Stimulated activated memory B cell treated with anti-CD40 and anti-IgM and Interleukin-4, amounts not matched to agents 10 μg/mL and 1 μg/mL and 100 μg/mL, for 72 hours (primary cell): ENCODE measurements around the gene MARVELD1.
A peak's percentile ranks its signal among the peaks of the same experiment; 100 is the strongest.

ENCODE experiments used
- ATAC-seq: fragments of 150-1000 bp; cut with Tn5 transposase; 2 replicates; pipeline ENCODE4 v1.10.0; 2021
- H3K27ac Mint-ChIP-seq: one replicate; pipeline ENCODE4 v1.8.0; 2022; ENCODE audit warnings: mild to moderate bottlenecking, mixed read lengths
- H3K27me3 Mint-ChIP-seq: one replicate; pipeline ENCODE4 v1.8.0; 2022; ENCODE audit warnings: mixed read lengths
- H3K36me3 Mint-ChIP-seq: one replicate; pipeline ENCODE4 v1.8.0; 2022; ENCODE audit warnings: mixed read lengths
- H3K4me1 Mint-ChIP-seq: one replicate; pipeline ENCODE4 v1.8.0; 2022; ENCODE audit warnings: mixed read lengths
- H3K4me3 Mint-ChIP-seq: one replicate; pipeline ENCODE4 v1.8.0; 2022; ENCODE audit warnings: mild to moderate bottlenecking, moderate library complexity, mixed read lengths
- H3K9me3 Mint-ChIP-seq: one replicate; pipeline ENCODE4 v1.8.0; 2022; ENCODE audit warnings: mixed read lengths

MARVELD1 gene

GRCh38 chr10:97748116-97748515, 34.6 kb downstream of the MARVELD1 start:
- Mint-ChIP-seq H3K27ac (no peak overlapping the region), H3K27me3 (no peaks in the 10 kb centered on the region), H3K9me3 (no peaks in the 10 kb centered on the region), H3K4me3 (no peak overlapping the region), H3K4me1 (peaks cover 4% of the 10 kb centered on the region), H3K36me3 (peaks cover 77% of the 10 kb centered on the region)
- no peak for ATAC-seq

- Mint-ChIP-seq H3K27ac (no peak overlapping the region), H3K9me3 (no peaks in the 10 kb centered on the region), H3K4me3 (no peak overlapping the region), H3K4me1 (no peaks in the 10 kb centered on the region), H3K27me3 (no peaks in the 10 kb centered on the region), H3K36me3 (peaks cover 75% of the 10 kb centered on the region)
- ATAC-seq, result no peak
Measured at GRCh38 chr10:97752956-97753355, 39.4 kb downstream of the MARVELD1 start.

DNA sequence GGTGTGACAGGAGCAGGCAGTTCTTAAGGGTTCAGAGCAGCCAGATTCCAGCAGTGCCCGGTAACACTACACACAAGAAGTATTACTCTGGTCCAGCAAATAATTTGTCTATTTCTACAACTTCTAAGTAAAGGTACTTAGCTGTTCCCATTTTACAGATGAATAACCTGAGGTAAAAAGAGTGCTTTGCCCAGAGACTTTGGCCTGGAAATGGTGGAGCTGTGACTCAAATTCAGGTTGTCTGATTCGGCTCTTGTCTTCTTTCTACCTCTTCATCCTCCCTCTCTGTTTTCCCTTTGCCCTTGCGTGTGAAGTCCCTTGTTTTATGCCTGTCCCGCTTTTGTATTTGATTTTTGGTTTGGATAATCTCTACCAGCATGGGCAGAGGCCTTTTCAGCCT, 41.2 kb downstream of the MARVELD1 start:
- peaks cover 71% of the 10 kb centered on the region for H3K36me3 Mint-ChIP-seq
- H3K9me3 Mint-ChIP-seq, result no peaks in the 10 kb centered on the region
- no peak overlapping the region for H3K4me3 Mint-ChIP-seq
- no peak for ATAC-seq
- H3K27me3 Mint-ChIP-seq, result no peaks in the 10 kb centered on the region
- H3K27ac Mint-ChIP-seq, result no peak overlapping the region
- H3K4me1 Mint-ChIP-seq, result no peaks in the 10 kb centered on the region

- H3K4me1 Mint-ChIP-seq, result no peaks in the 10 kb centered on the region
- H3K9me3 Mint-ChIP-seq, result no peaks in the 10 kb centered on the region
- no peak overlapping the region for H3K27ac Mint-ChIP-seq
- peaks cover 77% of the 10 kb centered on the region for H3K36me3 Mint-ChIP-seq
- H3K4me3 Mint-ChIP-seq, result no peak overlapping the region
- H3K27me3 Mint-ChIP-seq, result no peaks in the 10 kb centered on the region
- no peak for ATAC-seq
Measured at GRCh38 chr10:97755718-97756117, 42.2 kb downstream of the MARVELD1 start.

GRCh38 chr10:97757471-97757870, 43.9 kb downstream of the MARVELD1 start:
- Mint-ChIP-seq H3K9me3 (no peaks in the 10 kb centered on the region), H3K27ac (no peak overlapping the region), H3K36me3 (peaks cover 77% of the 10 kb centered on the region), H3K4me3 (no peak overlapping the region), H3K27me3 (no peaks in the 10 kb centered on the region), H3K4me1 (no peaks in the 10 kb centered on the region)
- ATAC-seq, result no peak

DNA sequence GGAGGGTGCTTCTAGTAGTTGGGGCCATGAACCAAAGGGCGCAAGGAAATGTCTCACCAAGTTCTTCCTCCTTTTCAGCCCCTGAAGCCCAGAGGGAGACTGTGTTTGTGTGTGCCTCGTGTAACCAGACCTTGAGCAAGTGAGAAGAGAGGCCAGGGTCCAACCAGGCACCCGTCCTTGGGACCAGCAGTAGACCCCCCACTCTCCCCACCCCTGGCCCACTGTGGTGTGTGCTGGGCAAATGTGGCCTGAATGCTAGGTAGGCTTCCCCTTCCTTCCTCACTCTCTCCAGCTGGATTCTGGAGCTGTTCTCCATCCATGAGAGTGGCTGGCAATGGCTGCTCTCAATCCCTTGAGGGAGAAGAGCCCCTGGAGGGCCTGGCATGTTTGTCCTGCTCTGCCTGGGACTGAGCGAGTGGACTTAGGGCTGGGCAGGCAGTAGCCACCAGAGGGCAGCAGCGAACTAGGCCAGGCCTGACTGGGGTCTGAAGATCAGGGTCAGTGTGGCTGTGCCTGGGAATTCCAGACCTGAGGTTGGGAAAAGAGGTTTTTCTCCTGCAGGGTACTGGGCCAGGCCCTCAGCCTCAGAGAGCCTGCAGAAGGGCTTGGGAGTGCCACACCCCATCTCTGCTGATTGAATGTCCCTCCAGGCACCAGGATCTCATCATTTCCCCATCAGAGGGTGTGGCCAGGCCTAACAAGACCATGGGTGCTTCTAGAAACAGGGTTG, 45.8 kb downstream of the MARVELD1 start:
- peaks cover 4% of the 10 kb centered on the region for H3K4me1 Mint-ChIP-seq
- H3K27ac Mint-ChIP-seq, result no peak overlapping the region
- no peaks in the 10 kb centered on the region for H3K27me3 Mint-ChIP-seq
- peaks cover 64% of the 10 kb centered on the region for H3K36me3 Mint-ChIP-seq
- no peak overlapping the region for H3K4me3 Mint-ChIP-seq
- peak; percentile 64 for ATAC-seq
- H3K9me3 Mint-ChIP-seq, result no peaks in the 10 kb centered on the region

GRCh38 chr10:97759946-97760345, 46.4 kb downstream of the MARVELD1 start:
- Mint-ChIP-seq H3K27me3 (no peaks in the 10 kb centered on the region), H3K4me3 (no peak overlapping the region), H3K9me3 (no peaks in the 10 kb centered on the region), H3K36me3 (peaks cover 62% of the 10 kb centered on the region), H3K27ac (no peak overlapping the region), H3K4me1 (peaks cover 10% of the 10 kb centered on the region)
- ATAC-seq, result no peak

DNA sequence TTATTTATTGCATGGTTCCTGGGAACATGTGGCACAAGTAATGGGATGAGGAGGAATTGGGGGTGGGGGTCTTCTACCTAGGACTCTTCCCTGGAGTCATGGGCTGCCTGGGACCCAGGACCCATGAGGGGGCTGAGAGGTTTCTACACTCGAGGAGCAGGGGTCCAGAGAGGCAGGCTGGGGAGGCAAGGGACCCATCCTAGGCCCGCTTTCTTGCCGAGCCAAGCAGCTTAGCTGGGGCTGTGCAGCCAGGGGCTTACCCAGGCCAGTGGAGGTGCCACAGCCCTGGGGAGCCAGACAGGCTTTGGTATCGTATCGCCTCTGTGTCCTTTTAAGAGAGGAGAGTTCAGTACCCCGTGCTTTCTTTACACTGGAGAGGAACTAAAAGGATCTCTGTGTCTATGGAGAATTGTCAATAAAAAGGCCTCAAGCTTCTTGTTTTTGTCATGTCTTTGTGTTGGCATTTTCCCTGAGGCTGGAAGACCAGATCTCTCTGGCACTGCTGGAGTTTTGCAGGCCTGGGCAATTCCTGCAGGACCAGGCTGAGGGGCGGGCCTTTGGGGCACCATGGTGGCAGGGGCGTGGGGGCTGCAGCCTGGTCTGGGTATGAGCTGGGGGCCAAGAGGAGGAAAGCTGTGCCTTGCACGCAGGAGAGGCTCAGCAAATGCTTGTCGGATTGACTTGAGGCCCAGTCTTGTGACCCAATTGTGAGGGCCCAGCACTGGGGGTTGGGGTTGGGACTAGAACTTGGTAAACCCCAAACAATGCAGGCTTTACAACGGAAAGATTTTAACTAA, 47.1 kb downstream of the MARVELD1 start:
- ATAC-seq, result no peak
- Mint-ChIP-seq H3K4me3 (no peak overlapping the region), H3K9me3 (no peaks in the 10 kb centered on the region), H3K36me3 (peaks cover 55% of the 10 kb centered on the region), H3K4me1 (peaks cover 10% of the 10 kb centered on the region), H3K27me3 (no peaks in the 10 kb centered on the region), H3K27ac (no peak overlapping the region)

DNA sequence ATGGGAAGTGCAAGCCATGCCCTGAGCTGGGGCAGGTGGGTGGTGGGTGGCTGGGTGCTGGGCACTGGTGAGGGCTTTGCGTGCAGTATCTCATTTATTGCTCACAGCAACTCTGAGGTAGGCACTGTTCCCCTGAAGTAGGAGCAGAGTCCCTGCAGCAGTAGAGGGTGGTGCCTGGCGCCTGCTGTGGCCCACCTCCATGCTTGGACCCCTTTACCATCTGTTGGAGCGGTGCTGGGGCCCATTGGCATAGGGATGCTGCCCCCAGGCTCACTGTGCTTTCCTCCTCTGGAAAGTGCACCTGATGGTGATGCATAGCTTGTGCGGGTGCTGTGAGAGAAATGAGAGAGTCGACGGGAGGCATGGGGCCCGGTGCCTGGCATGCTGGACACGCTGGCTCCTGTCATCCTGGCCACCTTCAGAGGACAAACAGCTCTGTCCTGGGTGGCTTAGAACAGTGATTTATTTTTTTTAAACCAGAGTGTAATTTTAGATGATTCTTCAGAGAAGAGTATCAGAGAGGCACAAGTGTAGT, 47.9 kb downstream of the MARVELD1 start:
- Mint-ChIP-seq H3K4me1 (peaks cover 10% of the 10 kb centered on the region), H3K36me3 (peaks cover 52% of the 10 kb centered on the region), H3K4me3 (no peak overlapping the region), H3K27ac (no peak overlapping the region), H3K9me3 (no peaks in the 10 kb centered on the region), H3K27me3 (no peaks in the 10 kb centered on the region)
- no peak for ATAC-seq

DNA sequence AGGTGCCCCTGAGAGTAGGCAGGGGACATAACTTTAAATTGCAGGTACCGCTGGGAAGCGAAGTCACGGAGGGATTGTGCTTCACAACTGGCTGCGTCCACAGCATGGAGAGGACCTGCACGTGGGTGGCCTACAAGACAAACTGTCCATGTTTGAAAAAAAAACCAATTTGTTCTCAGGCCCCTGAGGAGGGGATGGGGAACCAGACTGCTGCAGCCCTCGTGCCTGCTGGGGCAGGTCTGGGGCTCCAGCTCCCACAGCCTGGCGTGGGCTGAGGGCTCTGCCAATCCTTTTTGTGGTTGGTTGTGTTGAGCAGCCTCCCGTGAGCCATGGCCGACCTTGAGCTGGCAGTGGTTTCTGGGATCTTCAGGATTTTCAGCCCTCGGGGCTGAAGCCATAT, 48.5 kb downstream of the MARVELD1 start:
- no peak overlapping the region for H3K27ac Mint-ChIP-seq
- no peak overlapping the region for H3K4me3 Mint-ChIP-seq
- H3K36me3 Mint-ChIP-seq, result peaks cover 45% of the 10 kb centered on the region

GRCh38 chr10:97762816-97763215, 49.3 kb downstream of the MARVELD1 start:
- Mint-ChIP-seq H3K9me3 (no peaks in the 10 kb centered on the region), H3K27ac (no peak overlapping the region), H3K4me3 (no peak overlapping the region), H3K4me1 (peaks cover 10% of the 10 kb centered on the region), H3K36me3 (peaks cover 38% of the 10 kb centered on the region), H3K27me3 (no peaks in the 10 kb centered on the region)
- ATAC-seq, result no peak

More for the DNA sequence above, 48.5 kb downstream of the MARVELD1 start:
- Mint-ChIP-seq H3K27me3 (no peaks in the 10 kb centered on the region), H3K4me1 (peaks cover 10% of the 10 kb centered on the region), H3K9me3 (no peaks in the 10 kb centered on the region)
- no peak for ATAC-seq

DNA sequence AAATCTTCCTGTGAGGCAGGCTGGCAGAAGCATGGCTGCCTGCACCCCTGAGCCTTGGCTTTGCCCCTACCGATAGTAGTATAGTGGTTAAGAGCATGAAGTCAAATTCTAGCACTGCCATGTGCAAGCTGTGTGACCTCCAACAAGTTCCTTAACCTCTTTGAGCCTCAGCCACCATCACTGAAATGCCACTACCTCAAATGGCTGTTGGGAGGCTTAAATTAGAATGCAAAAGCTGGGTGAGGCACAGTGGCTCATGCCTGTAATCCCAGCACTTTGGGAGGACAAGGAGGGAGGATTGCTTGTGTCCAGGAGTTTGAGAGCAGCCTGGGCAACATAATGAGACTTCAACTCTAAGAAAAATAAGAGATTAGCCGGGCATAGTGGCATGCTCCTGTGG, 49.9 kb downstream of the MARVELD1 start:
- ATAC-seq, result no peak
- Mint-ChIP-seq H3K27me3 (no peaks in the 10 kb centered on the region), H3K36me3 (peaks cover 37% of the 10 kb centered on the region), H3K4me1 (peaks cover 10% of the 10 kb centered on the region), H3K9me3 (no peaks in the 10 kb centered on the region), H3K27ac (no peak overlapping the region), H3K4me3 (no peak overlapping the region)

DNA sequence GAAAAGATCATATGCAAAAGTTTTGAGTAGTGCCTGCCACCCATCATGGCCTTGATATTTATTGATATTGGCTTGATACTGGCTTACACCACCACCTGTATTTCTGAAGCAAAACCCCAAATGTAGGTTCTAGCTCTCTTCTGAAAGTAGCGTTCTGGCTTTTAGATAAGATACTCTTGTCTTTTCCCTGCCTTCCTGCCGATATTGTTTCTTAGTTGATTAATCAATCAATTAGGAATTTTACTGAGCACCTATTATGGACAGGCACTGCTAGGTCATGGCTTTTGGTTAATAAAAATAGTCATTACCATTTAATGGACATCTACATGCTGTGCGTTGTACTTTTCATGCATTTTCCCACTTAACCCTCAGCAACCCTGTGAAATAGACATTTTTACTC, 50.4 kb downstream of the MARVELD1 start:
- H3K4me1 Mint-ChIP-seq, result peaks cover 10% of the 10 kb centered on the region
- no peaks in the 10 kb centered on the region for H3K9me3 Mint-ChIP-seq
- no peak overlapping the region for H3K27ac Mint-ChIP-seq
- no peak overlapping the region for H3K4me3 Mint-ChIP-seq
- no peak for ATAC-seq
- H3K27me3 Mint-ChIP-seq, result peaks cover 2% of the 10 kb centered on the region
- H3K36me3 Mint-ChIP-seq, result peaks cover 37% of the 10 kb centered on the region

GRCh38 chr10:97764519-97764931, 51.0 kb downstream of the MARVELD1 start:
- Mint-ChIP-seq H3K4me3 (no peak overlapping the region), H3K27me3 (peaks cover 8% of the 10 kb centered on the region), H3K4me1 (peaks cover 10% of the 10 kb centered on the region), H3K27ac (no peak overlapping the region), H3K36me3 (peaks cover 32% of the 10 kb centered on the region), H3K9me3 (no peaks in the 10 kb centered on the region)
- ATAC-seq, result peak; percentile 53

GRCh38 chr10:97765201-97765600, 51.7 kb downstream of the MARVELD1 start:
- peaks cover 13% of the 10 kb centered on the region for H3K4me1 Mint-ChIP-seq
- no peak overlapping the region for H3K27ac Mint-ChIP-seq
- no peaks in the 10 kb centered on the region for H3K9me3 Mint-ChIP-seq
- no peak for ATAC-seq
- peaks cover 14% of the 10 kb centered on the region for H3K27me3 Mint-ChIP-seq
- H3K36me3 Mint-ChIP-seq, result peaks cover 25% of the 10 kb centered on the region
- H3K4me3 Mint-ChIP-seq, result no peak overlapping the region
